ENCODE data around the gene PLA2G15.

DNA sequence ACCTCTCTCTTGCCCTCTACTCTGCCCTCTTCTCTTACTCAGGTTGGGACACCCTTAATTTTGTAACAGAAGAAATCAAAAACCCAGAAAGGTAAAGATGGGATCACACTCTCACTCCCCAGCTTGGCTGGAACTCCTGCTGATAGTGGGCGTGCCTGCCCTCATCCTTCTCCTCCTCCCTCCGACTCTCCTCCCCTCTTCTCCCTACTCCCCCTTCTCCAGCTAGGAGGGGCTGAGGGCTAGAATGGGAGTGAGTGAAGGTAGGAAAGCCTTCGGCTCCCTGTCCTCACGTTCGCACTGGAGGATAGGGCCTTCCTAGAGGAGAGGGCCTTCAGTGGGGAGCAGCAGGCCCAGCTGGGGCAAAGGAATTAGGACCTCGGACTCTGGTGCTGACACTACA lies 45.3 kb downstream of the PLA2G15 start:
- TF ChIP-seq, protein P1, sequence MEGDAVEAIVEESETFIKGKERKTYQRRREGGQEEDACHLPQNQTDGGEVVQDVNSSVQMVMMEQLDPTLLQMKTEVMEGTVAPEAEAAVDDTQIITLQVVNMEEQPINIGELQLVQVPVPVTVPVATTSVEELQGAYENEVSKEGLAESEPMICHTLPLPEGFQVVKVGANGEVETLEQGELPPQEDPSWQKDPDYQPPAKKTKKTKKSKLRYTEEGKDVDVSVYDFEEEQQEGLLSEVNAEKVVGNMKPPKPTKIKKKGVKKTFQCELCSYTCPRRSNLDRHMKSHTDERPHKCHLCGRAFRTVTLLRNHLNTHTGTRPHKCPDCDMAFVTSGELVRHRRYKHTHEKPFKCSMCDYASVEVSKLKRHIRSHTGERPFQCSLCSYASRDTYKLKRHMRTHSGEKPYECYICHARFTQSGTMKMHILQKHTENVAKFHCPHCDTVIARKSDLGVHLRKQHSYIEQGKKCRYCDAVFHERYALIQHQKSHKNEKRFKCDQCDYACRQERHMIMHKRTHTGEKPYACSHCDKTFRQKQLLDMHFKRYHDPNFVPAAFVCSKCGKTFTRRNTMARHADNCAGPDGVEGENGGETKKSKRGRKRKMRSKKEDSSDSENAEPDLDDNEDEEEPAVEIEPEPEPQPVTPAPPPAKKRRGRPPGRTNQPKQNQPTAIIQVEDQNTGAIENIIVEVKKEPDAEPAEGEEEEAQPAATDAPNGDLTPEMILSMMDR (IDR thresholded peaks at IDR 0.05), result no peak
- no peak for TF ChIP-seq POLR2A (IDR thresholded peaks at IDR 0.05)
- no peak for TF ChIP-seq POLR2AphosphoS5 (IDR thresholded peaks at IDR 0.05; ENCODE audit: insufficient read depth in 1 of 2, low read depth in 1 of 2)

All from vagina (tissue), 2 donors.